Measurements from ENCODE around the gene MOGAT2. TPM values are rescaled to one million over a fixed set of nuclear protein-coding genes. Genes with fewer than 3 reads are reported as not detected.
A peak's percentile ranks its signal among the peaks of the same experiment; 100 is the strongest.
"Not testable (repeated sequence)": the region's sequence is repeated elsewhere in the genome, so short reads cannot be mapped to it uniquely, and the experiment has no call there.

MOGAT2 gene
- total RNA-seq, 2 experiments from 2014 or later = not detected

DNA sequence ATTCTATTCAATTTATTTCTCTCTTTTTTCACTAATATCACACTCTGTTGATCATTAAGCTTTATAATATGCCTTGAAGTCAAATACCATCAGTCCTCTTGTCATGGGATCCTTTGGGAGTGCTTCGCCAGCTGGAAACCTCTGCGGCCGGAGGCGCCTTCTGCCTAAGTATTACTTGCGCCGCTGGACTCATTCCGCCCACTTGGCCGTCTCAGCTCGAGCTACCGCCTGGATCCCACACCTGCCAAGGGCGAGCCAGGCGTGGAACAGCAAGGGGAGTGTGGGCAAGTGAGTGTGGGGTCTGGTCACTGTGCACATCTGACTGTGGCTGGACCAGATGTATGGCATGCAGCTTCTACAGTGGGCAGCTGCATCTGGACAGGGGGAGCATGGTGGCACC lies 39.7 kb upstream of the MOGAT2 start:
- H3K27ac Mint-ChIP-seq = no peak overlapping the region
- no peaks in the 10 kb centered on the region for H3K36me3 Mint-ChIP-seq (ENCODE audit: low read depth)
- CTCF ChIA-PET = interaction anchor here (1.3 kb wide), 1 partner anchor 28 kb away, joined by 3 read pairs; no protein-coding TSS in a partner anchor
- ATAC-seq (no peak), DNase-seq (no peak)
- H3K4me3 Mint-ChIP-seq = no peak overlapping the region
- POLR2A ChIA-PET = interaction anchor here (0.6 kb wide), 1 partner anchor 9 kb away, joined by 3 read pairs; the partner anchor contains the start of gene MAP6
- H3K4me1 Mint-ChIP-seq (ENCODE audit: low read depth) = peaks cover 13% of the 10 kb centered on the region
- intact Hi-C loops (cut with micrococcal nuclease) = no loop called here
- peaks cover 4% of the 10 kb centered on the region for H3K9me3 Mint-ChIP-seq
- TF ChIP-seq, protein P1, sequence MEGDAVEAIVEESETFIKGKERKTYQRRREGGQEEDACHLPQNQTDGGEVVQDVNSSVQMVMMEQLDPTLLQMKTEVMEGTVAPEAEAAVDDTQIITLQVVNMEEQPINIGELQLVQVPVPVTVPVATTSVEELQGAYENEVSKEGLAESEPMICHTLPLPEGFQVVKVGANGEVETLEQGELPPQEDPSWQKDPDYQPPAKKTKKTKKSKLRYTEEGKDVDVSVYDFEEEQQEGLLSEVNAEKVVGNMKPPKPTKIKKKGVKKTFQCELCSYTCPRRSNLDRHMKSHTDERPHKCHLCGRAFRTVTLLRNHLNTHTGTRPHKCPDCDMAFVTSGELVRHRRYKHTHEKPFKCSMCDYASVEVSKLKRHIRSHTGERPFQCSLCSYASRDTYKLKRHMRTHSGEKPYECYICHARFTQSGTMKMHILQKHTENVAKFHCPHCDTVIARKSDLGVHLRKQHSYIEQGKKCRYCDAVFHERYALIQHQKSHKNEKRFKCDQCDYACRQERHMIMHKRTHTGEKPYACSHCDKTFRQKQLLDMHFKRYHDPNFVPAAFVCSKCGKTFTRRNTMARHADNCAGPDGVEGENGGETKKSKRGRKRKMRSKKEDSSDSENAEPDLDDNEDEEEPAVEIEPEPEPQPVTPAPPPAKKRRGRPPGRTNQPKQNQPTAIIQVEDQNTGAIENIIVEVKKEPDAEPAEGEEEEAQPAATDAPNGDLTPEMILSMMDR (IDR thresholded peaks at IDR 0.05) = no peak
- peaks cover 30% of the 10 kb centered on the region for H3K27me3 Mint-ChIP-seq

DNA sequence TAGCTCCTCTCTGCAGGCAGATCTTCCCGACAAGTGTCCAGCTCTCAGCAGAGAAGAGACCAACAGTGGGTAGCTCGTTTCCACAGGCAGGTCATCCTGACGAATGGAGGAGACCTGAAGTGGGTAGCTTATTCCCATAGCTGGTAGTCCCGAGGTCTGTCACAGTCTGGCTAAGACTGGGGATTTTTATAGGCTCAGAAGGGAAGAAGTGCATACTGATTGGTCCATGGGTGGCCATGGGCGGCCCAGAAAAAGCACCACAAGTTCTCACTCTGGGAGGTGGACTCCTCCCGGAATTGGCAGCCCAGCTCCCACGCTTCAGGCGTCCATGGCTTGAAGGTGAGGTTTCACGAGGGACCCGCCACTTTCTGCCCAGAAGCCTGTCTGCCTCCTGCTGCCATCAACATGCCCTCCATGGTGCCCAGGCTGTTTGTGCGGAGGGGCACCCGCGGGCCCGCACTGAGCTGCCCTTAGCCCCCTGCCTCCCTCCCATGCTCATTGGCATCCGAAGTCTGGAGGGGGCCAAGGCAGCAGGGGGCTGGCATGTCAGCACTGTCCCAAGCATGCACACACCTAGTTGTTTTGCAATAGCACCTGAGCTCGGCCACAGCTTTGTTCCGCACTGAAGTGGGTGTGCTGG lies 38.9 kb upstream of the MOGAT2 start:
- CTCF ChIA-PET = interaction anchor here (0.6 to 1.3 kb wide), 2 partner anchors 27 to 154 kb away, joined by 3 to 4 read pairs; no protein-coding TSS in a partner anchor
- peaks cover 38% of the 10 kb centered on the region for H3K27me3 Mint-ChIP-seq
- intact Hi-C loops (cut with micrococcal nuclease) = no loop called here

DNA sequence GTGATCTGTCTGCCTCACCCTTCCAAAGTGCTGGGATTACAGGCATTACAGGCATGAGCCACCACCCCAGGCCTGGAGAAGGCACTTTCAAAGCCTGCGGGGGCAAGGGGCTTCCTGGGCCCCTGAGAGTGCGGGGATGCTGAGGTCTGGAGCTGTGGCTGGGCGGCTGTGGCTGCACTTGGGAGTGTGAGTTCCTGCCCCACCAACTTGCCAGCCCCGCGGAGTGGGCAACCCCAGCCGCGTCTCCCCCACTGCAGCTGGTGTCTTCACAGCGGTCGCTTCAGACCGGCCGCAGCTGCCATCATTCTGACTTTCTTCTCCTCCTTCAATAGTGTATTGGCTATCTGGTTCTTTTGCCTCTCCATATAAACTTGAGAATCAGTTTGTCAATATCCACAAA lies 38.1 kb upstream of the MOGAT2 start:
- H3K4me3 Mint-ChIP-seq = no peak overlapping the region
- intact Hi-C loops (cut with micrococcal nuclease) = no loop called here
- no peaks in the 10 kb centered on the region for H3K36me3 Mint-ChIP-seq (ENCODE audit: low read depth)
- DNase-seq (no peak), ATAC-seq (no peak)
- H3K9me3 Mint-ChIP-seq = peaks cover 4% of the 10 kb centered on the region
- TF ChIP-seq, protein P1 (IDR thresholded peaks at IDR 0.05) = no peak
- H3K27ac Mint-ChIP-seq = no peak overlapping the region
- POLR2A ChIA-PET = no interaction called here
- H3K27me3 Mint-ChIP-seq = peaks cover 42% of the 10 kb centered on the region
- CTCF ChIA-PET = interaction anchor here (0.9 kb wide), 1 partner anchor 44 kb away, joined by 3 read pairs; no protein-coding TSS in a partner anchor
- H3K4me1 Mint-ChIP-seq (ENCODE audit: low read depth) = peaks cover 6% of the 10 kb centered on the region

More for the DNA sequence above, 38.9 kb upstream of the MOGAT2 start:
- peaks cover 11% of the 10 kb centered on the region for H3K4me1 Mint-ChIP-seq (ENCODE audit: low read depth)
- no peaks in the 10 kb centered on the region for H3K36me3 Mint-ChIP-seq (ENCODE audit: low read depth)
- H3K27ac Mint-ChIP-seq = no peak overlapping the region
- DNase-seq = no peak
- ATAC-seq = no peak
- POLR2A ChIA-PET = no interaction called here
- TF ChIP-seq, protein P1 (IDR thresholded peaks at IDR 0.05) = no peak
- H3K9me3 Mint-ChIP-seq = peaks cover 4% of the 10 kb centered on the region
- H3K4me3 Mint-ChIP-seq = no peak overlapping the region

DNA sequence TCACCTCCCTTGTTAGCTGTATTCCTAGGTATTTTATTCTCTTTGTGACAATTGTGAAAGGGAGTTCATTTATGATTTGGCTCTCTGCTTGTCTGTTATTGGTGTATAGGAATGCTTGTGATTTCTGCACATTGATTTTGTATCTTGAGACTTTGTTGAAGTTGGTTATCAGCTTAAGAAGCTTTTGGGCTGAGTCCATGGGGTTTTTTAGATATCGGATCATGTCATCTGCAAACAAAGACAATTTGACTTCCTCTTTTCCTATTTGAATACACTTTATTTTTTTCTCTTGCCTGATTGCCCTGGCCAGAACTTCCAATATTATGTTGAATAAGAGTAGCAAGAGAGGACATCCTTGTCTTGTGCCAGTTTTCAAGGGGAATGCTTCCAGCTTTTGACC lies 33.8 kb upstream of the MOGAT2 start:
- H3K36me3 Mint-ChIP-seq (ENCODE audit: low read depth); H3K27ac Mint-ChIP-seq; ATAC-seq; intact Hi-C loops (cut with micrococcal nuclease); H3K4me3 Mint-ChIP-seq; H3K4me1 Mint-ChIP-seq (ENCODE audit: low read depth); DNase-seq: not testable (repeated sequence)
- CTCF ChIA-PET = interaction anchor here (1.1 kb wide), 1 partner anchor 32 kb away, joined by 3 read pairs; no protein-coding TSS in a partner anchor
- POLR2A ChIA-PET = interaction anchor here (1.0 kb wide), 1 partner anchor 44 kb away, joined by 3 read pairs; no protein-coding TSS in a partner anchor
- H3K27me3 Mint-ChIP-seq = peaks cover 58% of the 10 kb centered on the region
- peaks cover 17% of the 10 kb centered on the region for H3K9me3 Mint-ChIP-seq

DNA sequence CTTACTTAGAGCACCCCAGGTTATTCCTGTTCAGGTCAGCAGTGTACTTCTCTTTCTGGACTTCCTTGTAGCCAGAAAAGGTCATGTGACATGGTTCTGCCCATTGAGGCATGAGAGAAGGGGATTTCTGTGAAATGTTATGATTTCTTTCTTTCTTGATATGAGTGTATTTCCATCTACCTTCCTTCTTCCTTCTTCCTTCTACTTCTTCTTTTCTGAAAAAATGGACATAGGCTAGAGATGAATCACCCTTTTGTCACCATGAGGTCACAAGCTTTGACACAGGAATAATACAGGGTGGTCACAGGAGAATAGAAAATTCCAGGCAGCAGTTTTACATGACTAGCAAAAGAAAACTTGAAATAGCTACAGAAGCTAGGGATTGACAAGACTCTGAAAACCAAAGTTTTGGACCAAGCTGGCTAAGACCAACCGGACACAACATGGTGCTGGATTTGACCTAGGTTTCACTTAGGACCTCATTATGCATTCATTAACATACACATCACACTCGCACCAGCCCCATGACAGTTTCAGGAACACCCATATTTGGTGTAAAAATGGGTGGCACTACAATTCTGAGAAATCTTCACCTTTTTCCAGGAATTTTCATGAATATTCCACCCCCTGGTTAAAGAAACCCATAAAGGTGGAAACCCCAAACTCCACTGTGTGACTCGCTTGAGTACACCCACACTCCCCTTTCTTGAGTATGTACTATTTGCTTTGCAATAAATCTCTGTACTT lies 27.6 kb upstream of the MOGAT2 start:
- peaks cover 52% of the 10 kb centered on the region for H3K27me3 Mint-ChIP-seq
- intact Hi-C loops (cut with micrococcal nuclease) = no loop called here
- peaks cover 7% of the 10 kb centered on the region for H3K36me3 Mint-ChIP-seq (ENCODE audit: low read depth)
- peaks cover 18% of the 10 kb centered on the region for H3K4me1 Mint-ChIP-seq (ENCODE audit: low read depth)
- ATAC-seq (peak; percentile 85), DNase-seq (peak; percentile 43)
- peak overlapping the region; percentile 73 for H3K27ac Mint-ChIP-seq
- peak overlapping the region; percentile 13 for H3K4me3 Mint-ChIP-seq
- ChIA-PET CTCF (interaction anchor here (2.6 kb wide), 1 partner anchor 16 kb away, joined by 13 read pairs; no protein-coding TSS in a partner anchor), POLR2A (no interaction called here)
- peaks cover 12% of the 10 kb centered on the region for H3K9me3 Mint-ChIP-seq
- TF ChIP-seq, protein P1 (IDR thresholded peaks at IDR 0.05) = no peak

All from activated CD8-positive, alpha-beta T cell treated with anti-CD3 and anti-CD28 coated beads for 36 hours (primary cell).